SK-N-SH treated with all-trans-retinoic acid at 6 μM for 48 hours (cell line): ENCODE data around the gene TAAR6.

Source experiments
- ATAC-seq: fragments of 200-7000 bp; cut with Tn5 transposase; 3 replicates; pipeline ENCODE4 v1.9.1; 2020; ENCODE audit warnings: mild to moderate bottlenecking, moderate library complexity
- ARNTL ChIP-seq: fragments of 450-650 bp; formaldehyde crosslinking; IDR thresholded peaks from 2 replicates; pipeline ENCODE4 v1.5.0; 2020; ENCODE audit warnings: low read depth, mild to moderate bottlenecking, moderate library complexity, borderline replicate concordance
- BACH2 ChIP-seq: fragments of 250-450 bp; sonication (Bioruptor Pico); IDR thresholded peaks from 2 replicates; pipeline ENCODE4 v1.9.0; 2021; ENCODE audit warnings: mild to moderate bottlenecking, borderline replicate concordance
- CSDC2 ChIP-seq: fragments of 250-450 bp; sonication (Bioruptor Pico); IDR thresholded peaks from 2 replicates; pipeline ENCODE4 v1.5.0; 2020; ENCODE audit warnings: mild to moderate bottlenecking, moderate library complexity
- ESRRG ChIP-seq: fragments of 250-450 bp; sonication (Bioruptor Pico); IDR thresholded peaks from 2 replicates; pipeline ENCODE4 v1.6.1; 2021; ENCODE audit warnings: mild to moderate bottlenecking
- ISL1 ChIP-seq: fragments of 250-450 bp; sonication (Bioruptor Pico); IDR thresholded peaks from 2 replicates; pipeline ENCODE4 v2.1.2; 2022; ENCODE audit warnings: mild to moderate bottlenecking, moderate library complexity
- OSR1 ChIP-seq: fragments of 250-450 bp; sonication (Bioruptor Pico); IDR thresholded peaks from 2 replicates; pipeline ENCODE4 v1.8.0; 2022; ENCODE audit warnings: moderate library complexity, mild to moderate bottlenecking, inconsistent platforms
- PPARA ChIP-seq: fragments of 250-450 bp; sonication (Bioruptor Pico); IDR thresholded peaks from 2 replicates; pipeline ENCODE4 v1.5.0; 2020; ENCODE audit warnings: mild to moderate bottlenecking, borderline replicate concordance
- RARB ChIP-seq: fragments of 250-450 bp; sonication (Bioruptor Pico); IDR thresholded peaks from 2 replicates; pipeline ENCODE4 v1.8.0; 2021; ENCODE audit warnings: mild to moderate bottlenecking, moderate library complexity
- SNAI2 ChIP-seq: fragments of 250-450 bp; sonication (Bioruptor Pico); IDR thresholded peaks from 2 replicates; pipeline ENCODE4 v1.5.0; 2020; ENCODE audit warnings: mild to moderate bottlenecking, moderate library complexity
- TCF4 ChIP-seq: fragments of 250-450 bp; sonication (Bioruptor Pico); IDR thresholded peaks from 2 replicates; pipeline ENCODE4 v1.8.0; 2021; ENCODE audit warnings: mild to moderate bottlenecking, moderate library complexity, borderline replicate concordance
- TOX ChIP-seq: fragments of 250-450 bp; sonication (Bioruptor Pico); IDR thresholded peaks from 2 replicates; pipeline ENCODE4 v1.8.0; 2021; ENCODE audit warnings: mild to moderate bottlenecking, moderate library complexity, borderline replicate concordance
- ZC3H10 ChIP-seq: fragments of 250-450 bp; sonication (Bioruptor Pico); IDR thresholded peaks from 2 replicates; pipeline ENCODE4 v1.5.1; 2021; ENCODE audit warnings: mild to moderate bottlenecking, moderate library complexity
- ZFP3 ChIP-seq: fragments of 250-450 bp; sonication (Bioruptor Pico); IDR thresholded peaks from 2 replicates; pipeline ENCODE4 v1.5.0; 2020; ENCODE audit warnings: mild to moderate bottlenecking, moderate library complexity
- ZFP30 ChIP-seq: fragments of 450-650 bp; formaldehyde crosslinking; IDR thresholded peaks from 2 replicates; pipeline ENCODE4 v1.5.0; 2022; ENCODE audit warnings: mild to moderate bottlenecking, moderate library complexity
- ZNF565 ChIP-seq: fragments of 450-650 bp; formaldehyde crosslinking; conservative IDR thresholded peaks from 2 replicates; pipeline ENCODE4 v1.5.0; 2020; ENCODE audit warnings: low read depth, mild to moderate bottlenecking, moderate library complexity
- ZNF8 ChIP-seq: fragments of 450-650 bp; formaldehyde crosslinking; IDR thresholded peaks from 2 replicates; pipeline ENCODE4 v1.5.0; 2020; ENCODE audit warnings: mild to moderate bottlenecking, moderate library complexity
- TF ChIP-seq, protein P1 (sequence below): fragments of 250-450 bp; sonication (Bioruptor Pico); IDR thresholded peaks from 2 replicates; pipeline ENCODE4 v1.5.0; 2020; ENCODE audit warnings: mild to moderate bottlenecking, moderate library complexity
- TF ChIP-seq, protein P2 (sequence below): fragments of 250-450 bp; sonication (Bioruptor Pico); IDR thresholded peaks from 2 replicates; pipeline ENCODE4 v1.8.0; 2020; ENCODE audit warnings: mild to moderate bottlenecking, moderate library complexity, borderline replicate concordance
- TF ChIP-seq, protein P3 (sequence below): fragments of 250-450 bp; sonication (Bioruptor Pico); IDR thresholded peaks from 2 replicates; pipeline ENCODE4 v1.5.1; 2021; ENCODE audit warnings: mild to moderate bottlenecking, moderate library complexity
- TF ChIP-seq, protein P4 (sequence below): fragments of 250-450 bp; sonication (Bioruptor Pico); IDR thresholded peaks from 2 replicates; pipeline ENCODE4 v1.5.1; 2020; ENCODE audit warnings: low read depth, mild to moderate bottlenecking, moderate library complexity

The TAAR6 gene

GRCh38 chr6:132569170-132569569 is 952 bp upstream of the TAAR6 start:
- TF ChIP-seq ZNF8 (CRISPR knock-in tag) (no peak), OSR1 (no peak), ZFP30 (CRISPR knock-in tag) (no peak), ZC3H10 (no peak)
- ATAC-seq: no peak

DNA sequence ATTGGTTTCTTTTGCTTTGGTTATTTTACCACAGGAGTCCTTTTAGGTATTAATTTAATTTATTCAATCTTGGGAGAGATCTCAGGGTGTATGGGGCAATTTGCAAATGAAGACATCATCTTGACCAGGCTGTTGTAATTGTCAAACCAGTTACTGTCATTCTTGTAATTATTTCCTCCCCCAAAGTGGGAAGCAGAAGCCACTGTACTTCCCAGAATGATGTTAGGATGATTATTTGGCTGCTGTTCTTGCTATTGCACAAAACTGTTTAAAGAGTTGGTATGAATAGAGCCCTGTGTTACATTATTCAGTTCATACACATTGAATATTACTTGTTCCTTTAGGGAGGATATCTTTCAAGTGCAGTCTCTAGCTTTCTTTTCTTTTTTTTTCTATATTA is 1.7 kb downstream of the TAAR6 start:
- TF ChIP-seq ESRRG: no peak
- TF ChIP-seq, protein P1, sequence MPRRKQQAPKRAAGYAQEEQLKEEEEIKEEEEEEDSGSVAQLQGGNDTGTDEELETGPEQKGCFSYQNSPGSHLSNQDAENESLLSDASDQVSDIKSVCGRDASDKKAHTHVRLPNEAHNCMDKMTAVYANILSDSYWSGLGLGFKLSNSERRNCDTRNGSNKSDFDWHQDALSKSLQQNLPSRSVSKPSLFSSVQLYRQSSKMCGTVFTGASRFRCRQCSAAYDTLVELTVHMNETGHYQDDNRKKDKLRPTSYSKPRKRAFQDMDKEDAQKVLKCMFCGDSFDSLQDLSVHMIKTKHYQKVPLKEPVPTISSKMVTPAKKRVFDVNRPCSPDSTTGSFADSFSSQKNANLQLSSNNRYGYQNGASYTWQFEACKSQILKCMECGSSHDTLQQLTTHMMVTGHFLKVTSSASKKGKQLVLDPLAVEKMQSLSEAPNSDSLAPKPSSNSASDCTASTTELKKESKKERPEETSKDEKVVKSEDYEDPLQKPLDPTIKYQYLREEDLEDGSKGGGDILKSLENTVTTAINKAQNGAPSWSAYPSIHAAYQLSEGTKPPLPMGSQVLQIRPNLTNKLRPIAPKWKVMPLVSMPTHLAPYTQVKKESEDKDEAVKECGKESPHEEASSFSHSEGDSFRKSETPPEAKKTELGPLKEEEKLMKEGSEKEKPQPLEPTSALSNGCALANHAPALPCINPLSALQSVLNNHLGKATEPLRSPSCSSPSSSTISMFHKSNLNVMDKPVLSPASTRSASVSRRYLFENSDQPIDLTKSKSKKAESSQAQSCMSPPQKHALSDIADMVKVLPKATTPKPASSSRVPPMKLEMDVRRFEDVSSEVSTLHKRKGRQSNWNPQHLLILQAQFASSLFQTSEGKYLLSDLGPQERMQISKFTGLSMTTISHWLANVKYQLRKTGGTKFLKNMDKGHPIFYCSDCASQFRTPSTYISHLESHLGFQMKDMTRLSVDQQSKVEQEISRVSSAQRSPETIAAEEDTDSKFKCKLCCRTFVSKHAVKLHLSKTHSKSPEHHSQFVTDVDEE (CRISPR knock-in tag): no peak
- TF ChIP-seq ZNF8 (CRISPR knock-in tag): no peak
- TF ChIP-seq PPARA: no peak
- no peak for TF ChIP-seq RARB (CRISPR knock-in tag)
- TF ChIP-seq BACH2 (CRISPR knock-in tag): no peak
- TF ChIP-seq, protein P2, sequence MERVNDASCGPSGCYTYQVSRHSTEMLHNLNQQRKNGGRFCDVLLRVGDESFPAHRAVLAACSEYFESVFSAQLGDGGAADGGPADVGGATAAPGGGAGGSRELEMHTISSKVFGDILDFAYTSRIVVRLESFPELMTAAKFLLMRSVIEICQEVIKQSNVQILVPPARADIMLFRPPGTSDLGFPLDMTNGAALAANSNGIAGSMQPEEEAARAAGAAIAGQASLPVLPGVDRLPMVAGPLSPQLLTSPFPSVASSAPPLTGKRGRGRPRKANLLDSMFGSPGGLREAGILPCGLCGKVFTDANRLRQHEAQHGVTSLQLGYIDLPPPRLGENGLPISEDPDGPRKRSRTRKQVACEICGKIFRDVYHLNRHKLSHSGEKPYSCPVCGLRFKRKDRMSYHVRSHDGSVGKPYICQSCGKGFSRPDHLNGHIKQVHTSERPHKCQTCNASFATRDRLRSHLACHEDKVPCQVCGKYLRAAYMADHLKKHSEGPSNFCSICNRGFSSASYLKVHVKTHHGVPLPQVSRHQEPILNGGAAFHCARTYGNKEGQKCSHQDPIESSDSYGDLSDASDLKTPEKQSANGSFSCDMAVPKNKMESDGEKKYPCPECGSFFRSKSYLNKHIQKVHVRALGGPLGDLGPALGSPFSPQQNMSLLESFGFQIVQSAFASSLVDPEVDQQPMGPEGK (CRISPR knock-in tag): no peak
- no peak for TF ChIP-seq ISL1 (CRISPR knock-in tag)
- TF ChIP-seq, protein P3, sequence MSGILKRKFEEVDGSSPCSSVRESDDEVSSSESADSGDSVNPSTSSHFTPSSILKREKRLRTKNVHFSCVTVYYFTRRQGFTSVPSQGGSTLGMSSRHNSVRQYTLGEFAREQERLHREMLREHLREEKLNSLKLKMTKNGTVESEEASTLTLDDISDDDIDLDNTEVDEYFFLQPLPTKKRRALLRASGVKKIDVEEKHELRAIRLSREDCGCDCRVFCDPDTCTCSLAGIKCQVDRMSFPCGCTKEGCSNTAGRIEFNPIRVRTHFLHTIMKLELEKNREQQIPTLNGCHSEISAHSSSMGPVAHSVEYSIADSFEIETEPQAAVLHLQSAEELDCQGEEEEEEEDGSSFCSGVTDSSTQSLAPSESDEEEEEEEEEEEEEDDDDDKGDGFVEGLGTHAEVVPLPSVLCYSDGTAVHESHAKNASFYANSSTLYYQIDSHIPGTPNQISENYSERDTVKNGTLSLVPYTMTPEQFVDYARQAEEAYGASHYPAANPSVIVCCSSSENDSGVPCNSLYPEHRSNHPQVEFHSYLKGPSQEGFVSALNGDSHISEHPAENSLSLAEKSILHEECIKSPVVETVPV (CRISPR knock-in tag): no peak
- no peak for TF ChIP-seq TCF4 (CRISPR knock-in tag)
- TF ChIP-seq OSR1: no peak
- no peak for ATAC-seq

GRCh38 chr6:132584698-132585097 is 14.6 kb downstream of the TAAR6 start:
- TF ChIP-seq ARNTL (CRISPR knock-in tag) (no peak), TCF4 (CRISPR knock-in tag) (no peak), CSDC2 (CRISPR knock-in tag) (no peak), RARB (CRISPR knock-in tag) (no peak), SNAI2 (CRISPR knock-in tag) (no peak), ISL1 (CRISPR knock-in tag) (no peak), TOX (no peak), PPARA (no peak), ZC3H10 (no peak), ZFP3 (CRISPR knock-in tag) (no peak), ZNF8 (CRISPR knock-in tag) (no peak), ZNF565 (CRISPR knock-in tag) (no peak), ESRRG (no peak), ZFP30 (CRISPR knock-in tag) (no peak)
- TF ChIP-seq, protein P4, sequence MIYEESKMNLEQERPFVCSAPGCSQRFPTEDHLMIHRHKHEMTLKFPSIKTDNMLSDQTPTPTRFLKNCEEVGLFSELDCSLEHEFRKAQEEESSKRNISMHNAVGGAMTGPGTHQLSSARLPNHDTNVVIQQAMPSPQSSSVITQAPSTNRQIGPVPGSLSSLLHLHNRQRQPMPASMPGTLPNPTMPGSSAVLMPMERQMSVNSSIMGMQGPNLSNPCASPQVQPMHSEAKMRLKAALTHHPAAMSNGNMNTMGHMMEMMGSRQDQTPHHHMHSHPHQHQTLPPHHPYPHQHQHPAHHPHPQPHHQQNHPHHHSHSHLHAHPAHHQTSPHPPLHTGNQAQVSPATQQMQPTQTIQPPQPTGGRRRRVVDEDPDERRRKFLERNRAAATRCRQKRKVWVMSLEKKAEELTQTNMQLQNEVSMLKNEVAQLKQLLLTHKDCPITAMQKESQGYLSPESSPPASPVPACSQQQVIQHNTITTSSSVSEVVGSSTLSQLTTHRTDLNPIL (CRISPR knock-in tag): no peak
- TF ChIP-seq, protein P2 (CRISPR knock-in tag): no peak
- TF ChIP-seq, protein P1 (CRISPR knock-in tag): no peak
- TF ChIP-seq, protein P3 (CRISPR knock-in tag): no peak
- no peak for ATAC-seq
